PC-9 (cell line): ENCODE measurements around the gene PJVK. TPM values are rescaled to one million over a fixed set of nuclear protein-coding genes. Genes with fewer than 3 reads are reported as not detected.
A peak's percentile ranks its signal among the peaks of the same experiment; 100 is the strongest.

Experiments
- BruUV-seq: library from RNA; stranded (reverse); fragments of 400-500 nt; replicated peaks from 2 replicates; lab custom pipeline; 2021; lab: Mats Ljungman, UMichigan
- CTCF ChIA-PET: fragments of 300-600 bp; sonication (Branson Sonifier 250); formaldehyde crosslinking; loops from one replicate; lab custom pipeline; 2022; ENCODE audit warnings: antibody characterized with exemption; lab: Charles Lee
- POLR2A ChIA-PET: fragments of 300-600 bp; sonication (Branson Sonifier 250); formaldehyde crosslinking; loops from one replicate; lab custom pipeline; 2022; ENCODE audit warnings: antibody characterized with exemption; ENCODE audit not compliant: unreplicated experiment; lab: Charles Lee
- DNase-seq, 2 experiments: peaks; one replicate each; pipeline versions ENCODE4 v3.0.0 to v3.0.0-alpha.2; 2015 to 2022; ENCODE audit warnings: mixed read lengths in 1 of 2
- H2AFZ ChIP-seq: fragments of 200-600 bp; sonication (generic); 2 replicates; pipeline ENCODE4 v1.8.1; 2017; ENCODE audit warnings: antibody characterized with exemption
- H3F3A ChIP-seq: fragments of 200-600 bp; sonication (generic); 2 replicates; pipeline ENCODE4 v1.8.1; 2017; ENCODE audit warnings: antibody characterized with exemption, mild to moderate bottlenecking, low read depth; ENCODE audit not compliant: insufficient read depth
- H3K27ac ChIP-seq: fragments of 200-600 bp; sonication (generic); 2 replicates; pipeline ENCODE4 v1.6.1; 2016; ENCODE audit warnings: mixed run types
- H3K27me3 ChIP-seq: fragments of 200-600 bp; sonication (generic); 2 replicates; pipeline ENCODE4 v1.6.1; 2016; ENCODE audit warnings: low read depth, mixed run types; ENCODE audit not compliant: insufficient read depth
- H3K36me3 ChIP-seq: fragments of 200-600 bp; sonication (generic); 2 replicates; pipeline ENCODE4 v1.6.1; 2016; ENCODE audit warnings: low read depth, mixed run types
- H3K4me1 ChIP-seq: fragments of 200-600 bp; sonication (generic); replicated peaks from 2 replicates; pipeline ENCODE4 v1.6.1; 2016; ENCODE audit warnings: mixed run types; ENCODE audit not compliant: insufficient read depth
- H3K4me2 ChIP-seq: fragments of 200-600 bp; sonication (generic); 2 replicates; pipeline ENCODE4 v1.6.1; 2017; ENCODE audit warnings: mixed run types
- H3K4me3 ChIP-seq: fragments of 200-600 bp; sonication (generic); 2 replicates; pipeline ENCODE4 v1.6.1; 2016; ENCODE audit warnings: mixed run types
- H3K79me2 ChIP-seq: fragments of 200-600 bp; sonication (generic); 2 replicates; pipeline ENCODE4 v1.6.1; 2017; ENCODE audit warnings: low read depth, mixed run types
- H3K9me2 ChIP-seq: fragments of 200-600 bp; sonication (generic); 2 replicates; pipeline ENCODE4 v1.8.1; 2017; ENCODE audit warnings: mild to moderate bottlenecking; ENCODE audit not compliant: insufficient read depth
- H3K9me3 ChIP-seq: fragments of 200-600 bp; sonication (generic); 2 replicates; pipeline ENCODE4 v1.8.1; 2016; ENCODE audit warnings: low read depth; ENCODE audit not compliant: insufficient read depth
- H4K20me1 ChIP-seq: fragments of 200-600 bp; sonication (generic); 2 replicates; pipeline ENCODE4 v1.8.1; 2017; ENCODE audit not compliant: insufficient read depth
- CTCF ChIP-seq: fragments of 200-600 bp; sonication (generic); conservative IDR thresholded peaks from 2 replicates; pipeline ENCODE4 v1.6.1; 2017; ENCODE audit warnings: mixed run types, antibody characterized with exemption, mild to moderate bottlenecking, moderate library complexity
- EZH2 ChIP-seq: fragments of 200-600 bp; sonication (generic); IDR thresholded peaks from 2 replicates; pipeline ENCODE4 v1.8.0; 2017; ENCODE audit warnings: antibody characterized with exemption, low read depth
- intact Hi-C: fragments of 100-400 bp; cut with micrococcal nuclease; formaldehyde crosslinking; loops from one replicate; pipeline ENCODE4 v1.10.0; 2022; ENCODE audit not compliant: unreplicated experiment
- total RNA-seq: library from RNA; stranded (reverse); gene quantifications from 2 replicates; pipeline ENCODE4 v1.2.3, GENCODE V29; 2021

The PJVK gene
- total RNA-seq, 1 experiment from 2014 or later: 16.9 TPM

- H4K20me1 ChIP-seq: peaks cover 18% of the 10 kb centered on the region
- H3K4me3 ChIP-seq: no peak overlapping the region
- H3K9me2 ChIP-seq: no peaks in the 10 kb centered on the region
- BruUV-seq: no TSS peak
- H3K4me1 ChIP-seq: peaks cover 22% of the 10 kb centered on the region
- H3K4me2 ChIP-seq: peak overlapping the region; percentile 79; the same call in 1 of the 2 replicates
- no peak overlapping the region for H3K27ac ChIP-seq
- peaks cover 24% of the 10 kb centered on the region for H3F3A ChIP-seq
- intact Hi-C loops: no loop called here
- no peaks in the 10 kb centered on the region for H3K27me3 ChIP-seq
- H3K9me3 ChIP-seq: no peaks in the 10 kb centered on the region
- TF ChIP-seq EZH2 (no peak), CTCF (no peak)
- CTCF ChIA-PET: interaction anchor here (0.6 kb wide), 1 partner anchor 70 kb away, joined by 4 read pairs; no protein-coding TSS in a partner anchor
- POLR2A ChIA-PET: interaction anchor here (0.6 kb wide), 1 partner anchor 46 kb away, joined by 4 read pairs; no protein-coding TSS in a partner anchor
- peaks cover 30% of the 10 kb centered on the region for H3K79me2 ChIP-seq
- H2AFZ ChIP-seq: no peak overlapping the region
- H3K36me3 ChIP-seq: peaks cover 17% of the 10 kb centered on the region
- no peak for DNase-seq
Measured at GRCh38 chr2:178452870-178453269, 1.7 kb downstream of the PJVK start.

- no peak for DNase-seq
- Histone ChIP-seq H2AFZ (no peak overlapping the region), H3F3A (peaks cover 13% of the 10 kb centered on the region), H3K4me3 (no peak overlapping the region), H3K9me3 (no peaks in the 10 kb centered on the region), H3K36me3 (no peaks in the 10 kb centered on the region), H3K27me3 (no peaks in the 10 kb centered on the region), H3K27ac (no peak overlapping the region), H3K79me2 (0 out of 2 replicates have a peak, but pooled peaks cover 5% of the 10 kb centered on the region), H3K4me2 (no peak overlapping the region), H3K9me2 (no peaks in the 10 kb centered on the region; the same call in 1 of the 2 replicates), H3K4me1 (peaks cover 10% of the 10 kb centered on the region), H4K20me1 (no peaks in the 10 kb centered on the region)
- CTCF ChIA-PET: interaction anchor here (0.6 kb wide), 1 partner anchor 656 kb away, joined by 3 read pairs; no protein-coding TSS in a partner anchor
- intact Hi-C loops: no loop called here
- no TSS peak for BruUV-seq
- TF ChIP-seq EZH2 (no peak), CTCF (no peak)
- POLR2A ChIA-PET: interaction anchor here (0.7 kb wide), 1 partner anchor 1609 kb away, joined by 3 read pairs; no protein-coding TSS in a partner anchor
Measured at GRCh38 chr2:178455947-178456346, 4.8 kb downstream of the PJVK start.

GRCh38 chr2:178457390-178457886 is 6.3 kb downstream of the PJVK start:
- no peaks in the 10 kb centered on the region; the same call in 1 of the 2 replicates for H3K9me2 ChIP-seq
- ChIA-PET POLR2A (no interaction called here), CTCF (no interaction called here)
- peaks cover 5% of the 10 kb centered on the region for H3K4me1 ChIP-seq
- no TSS peak for BruUV-seq
- no peaks in the 10 kb centered on the region for H3K36me3 ChIP-seq
- DNase-seq: no peak
- H3K9me3 ChIP-seq: no peaks in the 10 kb centered on the region
- no peaks in the 10 kb centered on the region for H4K20me1 ChIP-seq
- H3K27ac ChIP-seq: no peak overlapping the region
- H3F3A ChIP-seq: peaks cover under 1% of the 10 kb centered on the region; the same call in 1 of the 2 replicates
- TF ChIP-seq CTCF (no peak), EZH2 (no peak)
- H3K27me3 ChIP-seq: no peaks in the 10 kb centered on the region
- H3K4me2 ChIP-seq: no peak overlapping the region
- intact Hi-C loops: no loop called here
- H2AFZ ChIP-seq: no peak overlapping the region
- 0 out of 2 replicates have a peak, but pooled peaks cover 1% of the 10 kb centered on the region for H3K79me2 ChIP-seq
- H3K4me3 ChIP-seq: no peak overlapping the region
